Neural progenitor cell (in vitro differentiated cells): ENCODE results near the gene ERC1.

Source experiments
- EZH2 ChIP-seq: fragments of 200-600 bp; sonication (generic); IDR thresholded peaks from 2 replicates; pipeline ENCODE4 v1.6.1; 2017; ENCODE audit warnings: antibody characterized with exemption, mild to moderate bottlenecking, moderate library complexity
- EZH2phosphoT487 ChIP-seq: fragments of 200-600 bp; sonication (generic); IDR thresholded peaks from 2 replicates; pipeline ENCODE4 v1.6.1; 2017; ENCODE audit warnings: antibody characterized with exemption
- TF ChIP-seq, protein P1 (sequence below): fragments of 200-600 bp; sonication (generic); IDR thresholded peaks from 2 replicates; pipeline ENCODE4 v1.5.1; 2017; ENCODE audit warnings: antibody characterized with exemption, mild to moderate bottlenecking

DNA sequence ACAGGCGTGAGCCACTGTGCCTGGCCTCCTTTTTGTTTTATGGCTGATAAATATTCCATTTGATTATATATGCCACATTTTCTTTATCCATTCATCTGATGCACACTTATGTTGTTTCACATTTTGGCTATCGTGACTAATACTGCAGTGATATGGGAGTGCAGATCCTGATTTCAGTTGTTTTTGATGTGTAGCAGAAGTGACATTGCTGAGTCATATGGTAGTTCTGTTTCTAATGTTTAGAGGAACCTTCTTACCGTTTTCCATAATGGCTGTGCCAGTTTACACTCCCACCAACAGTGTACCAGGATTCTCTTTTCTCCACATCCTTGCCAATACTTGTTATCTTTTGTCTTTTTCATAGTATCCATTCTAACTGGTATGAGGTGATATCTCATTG is 235.9 kb downstream of the ERC1 start:
- TF ChIP-seq, protein P1, sequence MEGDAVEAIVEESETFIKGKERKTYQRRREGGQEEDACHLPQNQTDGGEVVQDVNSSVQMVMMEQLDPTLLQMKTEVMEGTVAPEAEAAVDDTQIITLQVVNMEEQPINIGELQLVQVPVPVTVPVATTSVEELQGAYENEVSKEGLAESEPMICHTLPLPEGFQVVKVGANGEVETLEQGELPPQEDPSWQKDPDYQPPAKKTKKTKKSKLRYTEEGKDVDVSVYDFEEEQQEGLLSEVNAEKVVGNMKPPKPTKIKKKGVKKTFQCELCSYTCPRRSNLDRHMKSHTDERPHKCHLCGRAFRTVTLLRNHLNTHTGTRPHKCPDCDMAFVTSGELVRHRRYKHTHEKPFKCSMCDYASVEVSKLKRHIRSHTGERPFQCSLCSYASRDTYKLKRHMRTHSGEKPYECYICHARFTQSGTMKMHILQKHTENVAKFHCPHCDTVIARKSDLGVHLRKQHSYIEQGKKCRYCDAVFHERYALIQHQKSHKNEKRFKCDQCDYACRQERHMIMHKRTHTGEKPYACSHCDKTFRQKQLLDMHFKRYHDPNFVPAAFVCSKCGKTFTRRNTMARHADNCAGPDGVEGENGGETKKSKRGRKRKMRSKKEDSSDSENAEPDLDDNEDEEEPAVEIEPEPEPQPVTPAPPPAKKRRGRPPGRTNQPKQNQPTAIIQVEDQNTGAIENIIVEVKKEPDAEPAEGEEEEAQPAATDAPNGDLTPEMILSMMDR, result no peak
- TF ChIP-seq EZH2, result no peak
- no peak for TF ChIP-seq EZH2phosphoT487
